HG02840 (cell line): ENCODE results near the gene GPC3.

Experiments used
- ATAC-seq: cut with Tn5 transposase; IDR thresholded peaks from one replicate; pipeline ENCODE4 v1.9.1; 2021; ENCODE audit warnings: mild to moderate bottlenecking, moderate library complexity, moderate number of reproducible peaks; ENCODE audit not compliant: unreplicated experiment, low FRiP score

GPC3 gene

DNA sequence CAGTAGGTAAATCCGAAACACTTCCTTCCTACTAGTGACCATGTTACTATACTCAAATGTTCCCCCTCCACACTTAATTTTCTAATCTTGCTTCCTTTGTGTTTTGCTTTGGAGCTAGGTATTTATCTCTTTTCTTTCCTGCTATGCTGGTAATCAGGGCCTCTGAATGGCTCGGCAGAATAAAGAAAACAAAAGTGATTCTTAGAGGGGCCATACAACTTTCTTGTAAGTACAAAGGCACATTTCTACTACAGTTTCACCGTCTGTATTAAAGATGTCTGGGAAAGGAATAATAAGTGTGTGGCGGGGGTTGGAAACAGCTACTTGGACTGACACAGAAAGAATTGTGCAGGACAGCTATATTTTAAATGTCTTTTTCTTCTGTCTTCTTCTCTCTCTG is 50.3 kb downstream of the GPC3 start:
- no peak for ATAC-seq

GRCh38 chrX:133933316-133933715 is 52.1 kb downstream of the GPC3 start:
- ATAC-seq = no peak

- ATAC-seq = no peak
Observed at GRCh38 chrX:133929836-133930464, 55.4 kb downstream of the GPC3 start.

DNA sequence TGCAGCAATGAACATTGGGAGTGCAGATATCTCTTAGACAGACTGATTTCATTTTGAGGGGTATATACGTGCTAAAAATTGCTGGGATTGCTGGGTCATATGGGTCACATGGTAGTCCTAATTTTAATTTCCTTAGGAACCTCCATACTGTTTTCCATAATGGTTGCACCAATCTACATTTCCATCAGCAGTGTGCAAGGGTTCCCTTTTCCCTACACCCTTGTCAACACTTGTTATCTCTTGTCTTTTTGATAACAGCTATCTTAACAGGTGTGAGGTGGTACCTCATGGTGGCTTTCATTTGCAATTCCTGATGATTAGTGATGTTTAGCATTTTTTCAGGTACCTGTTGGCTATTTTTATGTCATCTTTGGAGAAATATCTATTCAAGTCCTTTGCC is 57.0 kb downstream of the GPC3 start:
- ATAC-seq = no peak

DNA sequence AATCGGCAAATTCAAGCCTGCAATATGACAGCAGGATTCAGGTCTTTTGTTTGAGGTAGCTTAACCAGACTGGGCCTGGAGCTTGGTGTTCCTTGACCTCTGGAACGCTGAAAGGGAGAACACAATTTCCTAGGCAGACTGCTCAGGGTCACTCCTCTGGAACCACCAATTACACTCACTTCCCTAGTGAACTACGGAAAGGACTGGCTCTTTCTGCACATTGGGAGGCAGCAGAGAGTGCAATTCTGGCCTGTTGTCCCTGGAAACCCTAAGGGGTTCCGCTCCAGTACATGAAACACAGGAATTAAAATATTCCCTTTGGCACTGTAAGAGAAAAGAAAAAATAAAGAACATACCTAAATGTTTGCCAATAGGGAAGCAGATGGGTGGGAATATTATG is 58.6 kb downstream of the GPC3 start:
- no peak for ATAC-seq

DNA sequence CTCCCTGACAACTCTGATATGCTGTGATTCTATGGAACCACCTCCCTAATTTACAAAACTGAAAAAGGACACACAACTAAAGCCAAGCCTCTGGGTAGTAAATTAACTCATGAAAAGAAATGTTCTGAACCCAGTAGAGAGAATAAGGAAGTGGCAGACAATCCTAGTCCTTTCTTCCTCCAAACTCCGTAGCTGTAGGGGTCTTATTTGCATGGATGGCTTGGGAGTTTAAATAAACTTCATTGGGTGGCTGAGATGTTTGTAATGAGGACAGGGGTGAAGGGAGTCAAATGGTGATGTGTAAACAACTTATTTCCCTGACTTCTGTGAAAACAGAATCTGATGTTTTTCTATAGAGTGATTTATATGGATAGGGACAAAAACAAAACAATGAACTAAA is 59.3 kb downstream of the GPC3 start:
- no peak for ATAC-seq

DNA sequence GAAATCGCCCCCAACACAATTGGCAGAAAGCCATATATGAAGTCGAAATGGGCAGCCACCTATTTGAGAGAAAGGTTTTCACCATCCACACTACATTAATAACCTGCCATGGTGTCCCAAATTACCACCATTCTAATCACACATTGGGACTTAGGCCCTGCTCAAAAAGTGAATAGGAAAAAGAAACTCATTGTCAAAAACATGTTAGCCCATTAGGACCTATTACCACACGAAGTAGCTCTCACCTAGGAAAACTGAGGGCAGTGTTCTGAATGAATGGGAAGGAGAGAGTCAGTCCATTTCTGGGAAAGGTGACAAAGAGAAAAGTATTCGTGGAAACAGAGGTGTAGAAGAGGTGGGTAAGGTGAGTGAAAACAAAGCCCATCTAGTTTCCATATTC is 60.8 kb downstream of the GPC3 start:
- no peak for ATAC-seq

DNA sequence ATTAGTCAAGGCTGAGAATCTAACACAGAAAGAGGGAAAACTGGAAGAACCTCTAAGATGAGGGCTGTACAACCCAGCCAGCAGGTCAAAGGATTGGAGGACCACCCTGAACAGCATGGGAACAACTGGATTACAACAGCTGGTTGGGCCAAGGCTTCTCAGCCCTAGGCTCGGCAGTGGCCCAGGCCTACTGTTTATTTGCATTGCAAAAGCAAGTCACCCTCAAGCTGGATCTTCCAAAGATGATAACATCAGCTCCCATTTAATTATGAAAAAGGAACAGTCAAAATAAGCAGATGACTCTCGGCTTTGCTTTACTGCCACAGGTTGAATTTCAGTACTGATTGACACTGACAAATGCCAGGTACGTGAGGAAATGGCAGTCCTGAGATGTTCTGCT is 61.8 kb downstream of the GPC3 start:
- no peak for ATAC-seq

DNA sequence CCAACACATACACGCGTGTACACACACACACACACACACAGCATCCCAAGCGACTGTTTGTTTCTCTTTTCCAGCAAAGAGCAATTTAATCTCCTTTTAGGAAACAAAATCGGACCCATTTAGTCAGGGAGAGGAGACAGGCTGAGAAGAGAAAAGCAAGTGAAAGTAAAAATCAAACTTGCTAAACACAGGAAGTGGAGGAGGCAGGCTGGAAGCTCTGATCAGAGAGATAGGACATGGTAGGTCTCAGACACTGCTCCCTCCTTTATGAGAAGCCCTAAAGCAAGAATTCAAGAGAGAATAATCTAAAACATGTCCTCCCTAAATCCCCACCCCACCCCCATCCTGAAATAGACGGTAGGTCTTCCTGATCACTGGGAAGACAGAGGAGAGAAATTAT is 62.3 kb downstream of the GPC3 start:
- ATAC-seq = no peak

GRCh38 chrX:133922390-133922771 is 63.0 kb downstream of the GPC3 start:
- no peak for ATAC-seq

GRCh38 chrX:133921764-133922389 is 63.5 kb downstream of the GPC3 start:
- ATAC-seq = no peak

GRCh38 chrX:133921086-133921485 is 64.3 kb downstream of the GPC3 start:
- ATAC-seq = no peak

- ATAC-seq = no peak
Observed at GRCh38 chrX:133918361-133918771, 67.0 kb downstream of the GPC3 start.

GRCh38 chrX:133916984-133917722 is 68.2 kb downstream of the GPC3 start:
- ATAC-seq = no peak

GRCh38 chrX:133913658-133914388 is 71.6 kb downstream of the GPC3 start:
- no peak for ATAC-seq

GRCh38 chrX:133913009-133913408 is 72.4 kb downstream of the GPC3 start:
- ATAC-seq = no peak

DNA sequence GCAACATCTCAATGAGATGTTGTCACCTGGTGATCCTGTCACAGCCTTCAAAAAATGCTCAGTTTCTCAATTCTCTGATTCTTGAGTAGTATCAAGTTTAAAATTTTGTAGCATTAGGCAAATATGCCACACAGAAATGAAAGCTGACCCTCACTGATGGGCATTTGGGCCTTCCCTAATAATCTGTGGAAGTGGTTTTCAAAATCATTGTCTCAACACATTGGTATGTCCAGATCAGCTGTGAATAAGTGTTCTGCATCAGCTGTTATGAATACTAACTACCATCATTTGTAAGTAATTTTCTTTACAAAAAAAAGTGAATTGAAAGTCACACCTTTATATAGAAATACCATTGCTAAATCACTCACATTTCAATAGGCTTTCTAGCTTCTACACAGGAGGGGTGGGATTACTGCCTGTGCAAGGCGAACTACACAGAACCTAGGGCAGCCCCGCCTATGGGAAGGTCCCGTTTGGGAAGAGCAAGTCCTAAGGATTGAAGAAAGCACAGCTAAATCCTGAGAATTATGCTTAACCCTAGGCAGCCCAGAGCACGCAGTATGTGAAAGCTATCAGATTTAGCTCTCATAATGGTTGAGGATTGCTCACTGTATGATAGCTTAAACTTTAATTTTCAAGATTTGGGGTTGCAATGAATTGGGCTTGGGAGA is 73.4 kb downstream of the GPC3 start:
- no peak for ATAC-seq

- ATAC-seq = no peak
Observed at GRCh38 chrX:133910539-133910938, 74.9 kb downstream of the GPC3 start.

DNA sequence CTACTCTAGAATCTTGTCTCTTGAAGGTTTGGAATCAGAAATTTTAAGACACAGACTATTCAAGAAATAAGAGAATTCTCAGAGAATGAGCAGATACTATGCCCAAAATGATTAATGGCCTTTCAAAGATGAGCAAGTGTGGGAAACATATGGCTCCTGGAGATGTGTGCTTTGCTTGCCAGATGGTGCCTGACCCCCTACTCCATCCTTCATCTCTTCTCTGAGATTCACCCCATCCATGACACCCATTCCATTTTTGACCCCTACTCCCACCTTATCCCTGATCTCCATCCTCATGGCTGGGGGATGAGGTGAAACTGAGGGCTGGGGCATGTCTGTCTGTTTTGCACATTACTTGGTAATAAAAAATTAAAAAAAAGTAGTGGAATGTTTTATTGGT is 75.5 kb downstream of the GPC3 start:
- ATAC-seq = no peak

DNA sequence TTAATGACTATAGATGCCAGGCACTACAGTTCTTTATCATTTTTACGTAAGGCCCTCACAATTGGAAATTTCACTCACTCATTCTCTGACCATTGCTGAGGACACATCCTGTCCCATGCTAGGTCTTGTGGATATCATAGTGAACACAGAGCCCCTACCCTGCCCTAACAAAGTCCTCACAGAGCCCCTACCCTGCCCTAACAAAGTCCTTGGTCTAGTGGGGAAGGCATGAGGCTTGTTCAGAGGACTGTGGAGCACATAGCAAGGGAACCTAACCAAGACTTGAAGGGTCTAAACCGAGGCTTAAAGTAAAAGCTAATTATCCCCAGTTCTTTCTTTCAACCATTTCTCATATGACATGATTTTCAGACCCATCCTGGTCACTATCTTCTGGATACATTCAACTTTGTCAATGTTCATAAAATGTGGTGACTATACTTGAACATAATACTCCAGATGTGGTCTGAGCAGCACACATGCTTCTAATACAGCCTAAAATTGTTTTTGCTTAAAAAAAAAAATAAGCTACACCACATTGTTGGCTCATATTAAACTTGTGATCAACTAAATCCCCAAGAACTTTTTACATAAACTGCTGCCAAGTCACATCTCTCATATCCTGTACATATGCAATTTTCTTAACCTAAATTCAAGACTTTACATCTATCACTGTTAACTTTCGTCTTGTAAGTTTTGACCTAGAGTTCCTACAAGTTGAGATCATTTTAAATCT is 77.0 kb downstream of the GPC3 start:
- ATAC-seq = no peak
